Loucy (cell line): ENCODE measurements around the gene HIC1.

Experiments
- CTCF ChIP-seq: fragments of 200-600 bp; sonication (generic); conservative IDR thresholded peaks from 2 replicates; pipeline ENCODE4 v1.5.1; 2014; ENCODE audit warnings: mild to moderate bottlenecking, antibody characterized with exemption, low read length
- EZH2phosphoT487 ChIP-seq: fragments of 200-600 bp; IDR thresholded peaks from 2 replicates; pipeline ENCODE4 v1.6.1; 2018; ENCODE audit warnings: antibody characterized with exemption, mild to moderate bottlenecking, moderate library complexity, borderline replicate concordance

GRCh38 chr17:2023692-2024571 is 31.0 kb upstream of the HIC1 start:
- TF ChIP-seq CTCF, result no peak
- no peak for TF ChIP-seq EZH2phosphoT487
